Astrocyte (in vitro differentiated cells and primary cell): ENCODE data around the gene WBP1L.

Source experiments
- EZH2 ChIP-seq: IDR thresholded peaks from 2 replicates; pipeline ENCODE4 v1.6.1; 2012; ENCODE audit warnings: mild to moderate bottlenecking, low read length, inconsistent platforms; ENCODE audit not compliant: insufficient read depth
- TF ChIP-seq, protein P1 (sequence below): IDR thresholded peaks from 2 replicates; pipeline ENCODE4 v1.5.1; 2011; ENCODE audit warnings: low read depth, mild to moderate bottlenecking, inconsistent platforms, low read length, moderate library complexity; ENCODE audit not compliant: insufficient read depth

- TF ChIP-seq, protein P1, sequence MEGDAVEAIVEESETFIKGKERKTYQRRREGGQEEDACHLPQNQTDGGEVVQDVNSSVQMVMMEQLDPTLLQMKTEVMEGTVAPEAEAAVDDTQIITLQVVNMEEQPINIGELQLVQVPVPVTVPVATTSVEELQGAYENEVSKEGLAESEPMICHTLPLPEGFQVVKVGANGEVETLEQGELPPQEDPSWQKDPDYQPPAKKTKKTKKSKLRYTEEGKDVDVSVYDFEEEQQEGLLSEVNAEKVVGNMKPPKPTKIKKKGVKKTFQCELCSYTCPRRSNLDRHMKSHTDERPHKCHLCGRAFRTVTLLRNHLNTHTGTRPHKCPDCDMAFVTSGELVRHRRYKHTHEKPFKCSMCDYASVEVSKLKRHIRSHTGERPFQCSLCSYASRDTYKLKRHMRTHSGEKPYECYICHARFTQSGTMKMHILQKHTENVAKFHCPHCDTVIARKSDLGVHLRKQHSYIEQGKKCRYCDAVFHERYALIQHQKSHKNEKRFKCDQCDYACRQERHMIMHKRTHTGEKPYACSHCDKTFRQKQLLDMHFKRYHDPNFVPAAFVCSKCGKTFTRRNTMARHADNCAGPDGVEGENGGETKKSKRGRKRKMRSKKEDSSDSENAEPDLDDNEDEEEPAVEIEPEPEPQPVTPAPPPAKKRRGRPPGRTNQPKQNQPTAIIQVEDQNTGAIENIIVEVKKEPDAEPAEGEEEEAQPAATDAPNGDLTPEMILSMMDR = no peak
- no peak for TF ChIP-seq EZH2
Measured at GRCh38 chr10:102859911-102860310, 116.2 kb downstream of the WBP1L start.
